Psoas muscle (tissue), 8 donors: ENCODE data around the gene WSCD2. TPM values are rescaled to one million over a fixed set of nuclear protein-coding genes. Genes with fewer than 3 reads are reported as not detected.

Source experiments
- ATAC-seq, 4 donors: fragments of 200-7000 bp; cut with Tn5 transposase; one replicate each; pipeline ENCODE4 v1.9.1; 2020; ENCODE audit warnings: moderate library complexity in 3 of 4, mild to moderate bottlenecking in 2 of 4
- DNase-seq, 2 donors: peaks; one replicate each; pipeline ENCODE4 v3.0.0-alpha.2; 2020
- H3K27ac ChIP-seq: fragments of 200-600 bp; one replicate; pipeline ENCODE4 v1.8.0; 2022
- H3K27me3 ChIP-seq, 3 donors: fragments of 200-600 bp in 1 of 3; one replicate each; pipeline versions ENCODE4 v1.6.1 to v1.8.0; 2013 to 2022; ENCODE audit warnings: low read length in 2 of 3, mild to moderate bottlenecking in 2 of 3, moderate library complexity in 1 of 3; ENCODE audit not compliant: insufficient read depth in 3 of 3
- H3K36me3 ChIP-seq, 2 donors: fragments of 200-600 bp in 1 of 2; one replicate each; pipeline versions ENCODE4 v1.6.1 to v1.8.0; 2013 to 2022; ENCODE audit warnings: low read depth in 1 of 2, mild to moderate bottlenecking in 1 of 2, moderate library complexity in 1 of 2; ENCODE audit not compliant: insufficient read depth in 1 of 2
- H3K4me1 ChIP-seq: fragments of 200-600 bp; one replicate; pipeline ENCODE4 v1.8.0; 2022
- H3K4me3 ChIP-seq: fragments of 200-600 bp; one replicate; pipeline ENCODE4 v1.8.0; 2022; ENCODE audit warnings: mild to moderate bottlenecking
- H3K9me3 ChIP-seq: fragments of 200-600 bp; one replicate; pipeline ENCODE4 v1.8.0; 2022
- CTCF ChIP-seq: fragments of 200-600 bp; IDR thresholded peaks from one replicate; pipeline ENCODE4 v1.8.0; 2022; ENCODE audit warnings: antibody characterized with exemption
- WGBS, 3 donors: extraction: QIAGEN DNeasy Blood & Tissue Kit; methylation state at CpG; one replicate each; pipeline versions ENCODE4 v1.1.6 to v1.1.7; 2013; 5-methylcytosine and 5-hydroxymethylcytosine counted together
- intact Hi-C, 2 donors: fragments of 100-400 bp; cut with DNase I; formaldehyde crosslinking; loops; one replicate each; pipeline versions ENCODE4 v1.11.0 to v1.14.2; 2022
- polyA plus RNA-seq, 3 donors: library from polyadenylated mRNA; stranded (reverse); fragments of 200-250 nt; gene quantifications; one replicate each; pipeline ENCODE4 v1.2.3, GENCODE V29; 2013
- total RNA-seq, 4 donors: library from RNA; stranded (reverse); fragmentation: NEBNext Ultra II Directional in 2 of 4; extraction: Animal tissue kit (Norgen Biotek cat#: 25700) in 2 of 4; gene quantifications; one replicate each; pipeline versions ENCODE4 v1.2.1 to v1.2.4, GENCODE V29; 2021 to 2023
- donor health status: healthy with polysubstance abuse.
- donor health status: DM: no; HTN: no; CAD: no; lungs with moderate emphysema.
- donor health status: Bipolar disorder and iron deficiency.
- donor health status: healthy.
- donor health status: DM: yes; HTN: yes; CAD: no.
- donor health status: DM: no; HTN: no; CAD: no.
- donor health status: DM: no; HTN: no; CAD: no.
- donor health status: DM: yes; HTN: yes; CAD: no.

Gene WSCD2
- total and polyA plus RNA-seq, 7 donors: 0.01 to 0.21 TPM; not detected in 5

GRCh38 chr12:108087900-108088299, 41.2 kb upstream of the WSCD2 start:
- intact Hi-C loops: no loop called here
- Histone ChIP-seq H3K36me3 (no peaks in the 10 kb centered on the region), H3K4me1 (no peaks in the 10 kb centered on the region), H3K4me3 (no peak overlapping the region), H3K27me3 (peaks cover 0 to 4% (median 0%) of the 10 kb centered on the region in 3 donors), H3K9me3 (peaks cover 10% of the 10 kb centered on the region), H3K27ac (no peak overlapping the region)
- no peak for TF ChIP-seq CTCF
- no peak for DNase-seq
- WGBS, 3 donors: 81 to 92% (median 91%) methylated on average over 1 of the region's 1 CpG
- no peak for ATAC-seq

GRCh38 chr12:108090107-108090899, 38.8 kb upstream of the WSCD2 start:
- Histone ChIP-seq H3K36me3 (no peaks in the 10 kb centered on the region), H3K9me3 (peaks cover 10% of the 10 kb centered on the region), H3K4me1 (no peaks in the 10 kb centered on the region), H3K4me3 (no peak overlapping the region), H3K27ac (no peak overlapping the region), H3K27me3 (peaks cover 0 to 8% (median 0%) of the 10 kb centered on the region in 3 donors)
- no peak for TF ChIP-seq CTCF
- WGBS, 3 donors: 57 to 60% (median 59%) methylated on average over 13 of the region's 13 CpGs
- DNase-seq (no peak), ATAC-seq (no peak)
- intact Hi-C loops: no loop called here

- no peak overlapping the region for H3K4me3 ChIP-seq
- ATAC-seq (no peak), DNase-seq (peak in 1 of 2 donors; percentile 17)
- no peaks in the 10 kb centered on the region for H3K4me1 ChIP-seq
- H3K27me3 ChIP-seq: peaks cover 0 to 8% (median 0%) of the 10 kb centered on the region in 3 donors
- intact Hi-C loops: no loop called here
- H3K36me3 ChIP-seq: no peaks in the 10 kb centered on the region
- WGBS, 3 donors: 63 to 69% (median 63%) methylated on average over 10 of the region's 10 CpGs
- H3K9me3 ChIP-seq: peaks cover 10% of the 10 kb centered on the region
- TF ChIP-seq CTCF: no peak
- no peak overlapping the region for H3K27ac ChIP-seq
Measured at GRCh38 chr12:108090932-108091678, 38.0 kb upstream of the WSCD2 start.

- Histone ChIP-seq H3K9me3 (peaks cover 8% of the 10 kb centered on the region), H3K27ac (no peak overlapping the region), H3K27me3 (peaks cover 0 to 8% (median 0%) of the 10 kb centered on the region in 3 donors), H3K4me3 (no peak overlapping the region), H3K36me3 (no peaks in the 10 kb centered on the region), H3K4me1 (no peaks in the 10 kb centered on the region)
- TF ChIP-seq CTCF: no peak
- ATAC-seq: no peak
- no peak for DNase-seq
- intact Hi-C loops: no loop called here
- WGBS, 3 donors: 55 to 58% (median 55%) methylated on average over 4 of the region's 4 CpGs
Measured at GRCh38 chr12:108091679-108092051, 37.4 kb upstream of the WSCD2 start.
